NCI-H510A treated with DMSO at 0.1 percent for 48 hours (cell line): Measurements from ENCODE around the gene DAG1.

Experiments used
- DNase-seq: peaks from one replicate; lab custom pipeline; 2025; lab: John Stamatoyannopoulos, UW

Gene DAG1

DNA sequence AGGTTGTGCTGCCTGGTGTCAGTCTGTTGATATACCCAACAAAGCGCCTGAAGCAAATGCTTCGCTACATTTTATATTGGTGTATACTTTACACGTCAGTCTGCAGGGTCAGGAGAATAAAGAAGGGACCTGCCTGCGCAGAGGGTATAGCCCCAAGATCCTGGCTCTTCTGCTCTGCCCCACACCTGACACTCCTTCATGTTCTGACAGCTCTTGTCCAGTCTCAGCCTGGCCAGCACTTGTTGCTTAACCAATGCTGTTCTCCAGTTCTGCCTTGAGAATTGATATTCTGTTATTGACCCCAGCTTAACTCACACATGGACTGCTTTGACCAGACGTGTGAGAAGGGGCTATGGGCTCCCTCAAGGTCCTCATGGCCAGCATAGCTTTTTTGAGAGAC is 48.4 kb downstream of the DAG1 start:
- DNase-seq, result no peak

DNA sequence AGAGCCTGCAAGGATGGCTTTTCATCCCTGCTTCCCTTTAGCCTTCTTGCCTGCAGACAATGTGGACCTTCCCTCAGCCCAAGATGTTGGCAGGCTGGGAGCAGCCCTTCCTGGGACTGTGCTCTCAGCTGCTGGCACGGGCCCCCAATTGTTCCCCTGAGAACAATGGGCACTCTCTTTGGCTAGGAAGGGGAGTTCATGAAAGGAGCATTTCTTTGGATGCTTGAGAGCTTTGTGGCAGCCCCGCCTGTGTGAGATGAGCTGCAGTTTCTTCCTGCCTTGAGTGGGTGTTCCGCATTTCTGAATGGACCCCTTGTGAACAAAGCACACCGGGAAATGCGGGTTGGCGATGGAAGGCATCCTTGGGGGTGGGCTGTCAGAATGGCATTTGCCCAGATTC is 49.2 kb downstream of the DAG1 start:
- DNase-seq, result no peak

DNA sequence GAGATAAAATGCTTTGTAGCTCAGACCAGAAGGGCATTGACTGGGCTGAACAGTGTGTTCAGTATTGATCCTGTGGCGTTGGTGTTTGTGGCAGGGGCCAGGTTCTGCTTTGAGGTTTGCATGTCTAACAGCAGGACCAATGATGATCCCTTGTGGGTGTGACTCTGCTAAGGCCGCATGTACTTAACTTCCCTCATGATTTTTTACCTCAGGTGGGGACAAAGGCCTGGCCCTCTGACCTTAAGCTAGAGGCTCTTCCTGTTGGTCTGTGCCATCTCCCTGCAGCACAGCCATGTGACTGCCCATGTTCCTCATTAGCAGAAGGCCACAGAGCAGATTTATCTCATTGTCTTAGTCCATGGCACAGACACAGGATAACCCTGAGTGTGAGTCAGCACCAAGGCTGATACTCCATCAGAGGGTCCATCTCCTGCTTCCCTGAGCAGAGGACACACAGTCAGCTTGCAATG is 49.9 kb downstream of the DAG1 start:
- DNase-seq, result no peak

DNA sequence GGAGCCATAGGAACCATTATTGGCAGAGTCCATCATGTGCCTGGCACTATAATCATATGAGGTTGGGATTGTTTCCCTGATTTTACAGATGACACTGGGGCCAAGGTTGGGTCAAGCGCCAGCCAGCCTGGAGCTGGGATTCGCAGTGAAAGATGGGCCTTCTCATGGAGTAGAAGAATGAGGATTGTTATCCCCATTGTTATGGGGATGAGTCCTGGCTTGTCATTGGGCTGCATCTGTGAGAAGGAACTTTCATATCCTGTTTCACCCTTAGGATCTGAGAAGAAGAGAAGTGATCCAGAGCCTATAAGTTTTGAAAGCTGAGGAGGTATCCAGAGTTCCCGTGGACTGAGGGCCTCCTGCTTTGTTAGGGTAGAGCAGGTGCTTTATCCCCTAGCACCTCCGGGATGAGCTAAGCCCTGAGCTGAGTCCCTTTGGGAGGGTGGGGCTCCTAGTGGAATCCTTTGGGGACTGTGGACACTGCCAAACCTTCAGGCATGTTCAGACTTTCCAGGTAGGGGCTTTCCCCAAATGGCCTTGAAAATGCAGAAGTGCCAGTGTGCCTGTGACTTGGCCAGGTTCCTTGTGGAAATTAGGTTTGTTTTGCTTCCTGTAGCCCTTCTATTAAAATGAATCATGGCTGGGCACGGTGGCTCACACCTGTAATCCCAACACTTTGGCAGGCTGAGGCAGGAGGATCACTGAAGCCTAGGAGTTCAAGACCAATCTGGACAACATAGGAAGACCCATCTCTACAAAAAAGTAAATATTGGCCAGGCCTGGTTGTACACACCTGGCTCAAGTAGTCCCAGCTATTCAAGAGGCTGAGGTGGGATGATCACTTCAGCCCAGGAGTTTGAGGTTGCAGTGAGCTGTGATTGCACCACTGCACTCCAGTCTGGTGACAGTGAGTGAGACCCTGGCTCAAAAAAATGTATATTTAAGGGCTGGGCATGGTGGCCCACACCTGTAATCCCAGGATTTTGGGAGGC is 54.0 kb downstream of the DAG1 start:
- no peak for DNase-seq

DNA sequence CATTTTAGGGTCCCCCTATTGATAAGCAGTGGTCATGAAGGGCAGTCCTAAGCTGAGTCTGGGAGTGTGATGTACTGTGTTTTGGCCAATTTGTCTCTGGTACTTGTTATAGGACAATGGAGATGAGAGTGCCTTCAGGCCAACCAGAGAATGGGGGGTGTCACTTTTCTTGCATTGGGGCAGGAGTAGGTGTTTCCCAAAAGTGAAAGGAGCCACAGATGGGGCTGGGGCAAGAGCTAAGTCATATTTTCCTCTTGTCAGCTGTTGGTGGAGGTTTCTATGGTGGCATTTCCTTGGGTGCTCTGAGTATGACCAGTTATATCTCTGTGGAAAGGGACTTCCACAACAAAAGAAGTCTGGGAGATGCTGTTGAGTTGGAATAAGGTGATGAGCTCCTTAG is 59.5 kb downstream of the DAG1 start:
- DNase-seq, result no peak

DNA sequence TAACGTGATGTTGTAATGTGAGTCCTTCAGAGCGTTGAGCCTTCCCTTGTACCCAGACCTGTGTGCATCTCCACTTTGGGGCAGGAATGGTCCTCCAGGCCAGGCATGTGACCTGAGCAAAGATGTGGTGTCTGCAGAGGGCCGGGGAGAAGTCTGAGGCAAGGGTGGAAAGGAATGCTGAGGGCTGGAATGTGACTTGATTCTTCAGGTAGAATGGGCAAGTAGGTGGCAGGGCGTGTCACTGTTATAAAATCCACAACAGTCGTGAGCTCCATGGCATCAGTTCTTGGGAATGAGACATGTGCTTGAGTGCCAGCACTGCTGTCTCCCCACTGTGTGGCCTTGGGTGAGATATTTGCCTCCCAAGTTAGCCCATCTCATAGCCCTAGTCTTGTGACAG is 60.2 kb downstream of the DAG1 start:
- no peak for DNase-seq

DNA sequence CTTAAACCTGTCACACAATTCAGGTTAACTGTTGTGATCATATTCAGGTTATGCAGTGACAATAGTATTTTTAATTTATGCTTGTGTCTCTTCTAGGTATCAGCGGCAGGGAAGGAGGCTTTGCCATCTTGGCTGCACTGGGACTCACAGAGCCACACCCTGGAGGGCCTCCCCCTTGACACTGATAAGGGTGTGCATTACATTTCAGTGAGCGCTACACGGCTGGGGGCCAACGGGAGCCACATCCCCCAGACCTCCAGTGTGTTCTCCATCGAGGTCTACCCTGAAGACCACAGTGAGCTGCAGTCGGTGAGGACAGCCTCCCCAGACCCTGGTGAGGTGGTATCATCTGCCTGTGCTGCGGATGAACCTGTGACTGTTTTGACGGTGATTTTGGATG is 60.6 kb downstream of the DAG1 start:
- no peak for DNase-seq

DNA sequence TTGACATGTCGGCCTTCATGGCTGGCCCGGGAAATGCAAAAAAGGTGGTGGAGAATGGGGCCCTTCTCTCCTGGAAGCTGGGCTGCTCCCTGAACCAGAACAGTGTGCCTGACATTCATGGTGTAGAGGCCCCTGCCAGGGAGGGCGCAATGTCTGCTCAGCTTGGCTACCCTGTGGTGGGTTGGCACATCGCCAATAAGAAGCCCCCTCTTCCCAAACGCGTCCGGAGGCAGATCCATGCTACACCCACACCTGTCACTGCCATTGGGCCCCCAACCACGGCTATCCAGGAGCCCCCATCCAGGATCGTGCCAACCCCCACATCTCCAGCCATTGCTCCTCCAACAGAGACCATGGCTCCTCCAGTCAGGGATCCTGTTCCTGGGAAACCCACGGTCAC is 61.2 kb downstream of the DAG1 start:
- no peak for DNase-seq

DNA sequence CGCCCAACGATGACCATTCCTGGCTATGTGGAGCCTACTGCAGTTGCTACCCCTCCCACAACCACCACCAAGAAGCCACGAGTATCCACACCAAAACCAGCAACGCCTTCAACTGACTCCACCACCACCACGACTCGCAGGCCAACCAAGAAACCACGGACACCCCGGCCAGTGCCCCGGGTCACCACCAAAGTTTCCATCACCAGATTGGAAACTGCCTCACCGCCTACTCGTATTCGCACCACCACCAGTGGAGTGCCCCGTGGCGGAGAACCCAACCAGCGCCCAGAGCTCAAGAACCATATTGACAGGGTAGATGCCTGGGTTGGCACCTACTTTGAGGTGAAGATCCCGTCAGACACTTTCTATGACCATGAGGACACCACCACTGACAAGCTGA is 61.6 kb downstream of the DAG1 start:
- DNase-seq, result no peak

DNA sequence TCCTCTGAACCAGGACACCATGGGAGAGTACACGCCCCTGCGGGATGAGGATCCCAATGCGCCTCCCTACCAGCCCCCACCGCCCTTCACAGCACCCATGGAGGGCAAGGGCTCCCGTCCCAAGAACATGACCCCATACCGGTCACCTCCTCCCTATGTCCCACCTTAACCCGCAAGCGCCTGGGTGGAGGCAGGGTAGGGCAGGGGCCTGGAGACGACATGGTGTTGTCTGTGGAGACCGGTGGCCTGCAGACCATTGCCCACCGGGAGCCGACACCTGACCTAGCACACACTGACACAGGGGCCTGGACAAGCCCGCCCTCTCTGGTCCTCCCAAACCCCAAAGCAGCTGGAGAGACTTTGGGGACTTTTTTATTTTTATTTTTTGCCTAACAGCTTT is 63.0 kb downstream of the DAG1 start:
- DNase-seq, result no peak

DNA sequence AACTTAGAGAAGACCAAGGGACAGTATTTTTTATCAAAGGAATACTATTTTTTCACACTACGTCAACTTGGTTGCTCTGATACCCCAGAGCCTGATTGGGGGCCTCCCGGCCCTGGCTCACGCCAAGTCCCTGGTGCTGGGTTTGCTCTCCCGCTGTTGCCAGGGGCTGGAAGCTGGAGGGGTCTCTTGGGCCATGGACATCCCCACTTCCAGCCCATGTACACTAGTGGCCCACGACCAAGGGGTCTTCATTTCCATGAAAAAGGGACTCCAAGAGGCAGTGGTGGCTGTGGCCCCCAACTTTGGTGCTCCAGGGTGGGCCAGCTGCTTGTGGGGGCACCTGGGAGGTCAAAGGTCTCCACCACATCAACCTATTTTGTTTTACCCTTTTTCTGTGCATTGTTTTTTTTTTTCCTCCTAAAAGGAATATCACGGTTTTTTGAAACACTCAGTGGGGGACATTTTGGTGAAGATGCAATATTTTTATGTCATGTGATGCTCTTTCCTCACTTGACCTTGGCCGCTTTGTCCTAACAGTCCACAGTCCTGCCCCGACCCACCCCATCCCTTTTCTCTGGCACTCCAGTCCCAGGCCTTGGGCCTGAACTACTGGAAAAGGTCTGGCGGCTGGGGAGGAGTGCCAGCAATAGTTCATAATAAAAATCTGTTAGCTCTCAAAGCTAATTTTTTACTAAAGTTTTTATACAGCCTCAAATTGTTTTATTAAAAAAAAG is 63.9 kb downstream of the DAG1 start:
- no peak for DNase-seq

DNA sequence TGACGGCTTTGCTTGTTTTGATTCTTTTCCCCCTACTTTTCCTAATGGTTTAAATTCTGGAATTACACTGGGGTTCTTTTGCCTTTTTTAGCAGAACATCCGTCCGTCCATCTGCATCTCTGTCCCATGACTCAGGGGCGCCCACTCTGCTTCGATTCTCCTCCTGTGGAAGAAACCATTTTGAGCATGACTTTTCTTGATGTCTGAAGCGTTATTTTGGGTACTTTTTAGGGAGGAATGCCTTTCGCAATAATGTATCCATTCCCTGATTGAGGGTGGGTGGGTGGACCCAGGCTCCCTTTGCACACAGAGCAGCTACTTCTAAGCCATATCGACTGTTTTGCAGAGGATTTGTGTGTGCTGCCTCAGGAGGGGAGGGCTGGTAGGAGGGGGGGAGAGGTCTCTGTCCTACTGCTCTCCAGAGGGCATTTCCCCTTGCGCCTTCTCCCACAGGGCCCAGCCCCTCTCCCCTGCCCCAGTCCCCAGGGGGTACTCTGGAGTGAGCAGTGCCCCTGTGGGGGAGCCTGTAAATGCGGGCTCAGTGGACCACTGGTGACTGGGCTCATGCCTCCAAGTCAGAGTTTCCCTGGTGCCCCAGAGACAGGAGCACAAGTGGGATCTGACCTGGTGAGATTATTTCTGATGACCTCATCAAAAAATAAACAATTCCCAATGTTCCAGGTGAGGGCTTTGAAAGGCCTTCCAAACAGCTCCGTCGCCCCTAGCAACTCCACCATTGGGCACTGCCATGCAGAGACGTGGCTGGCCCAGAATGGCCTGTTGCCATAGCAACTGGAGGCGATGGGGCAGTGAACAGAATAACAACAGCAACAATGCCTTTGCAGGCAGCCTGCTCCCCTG is 64.7 kb downstream of the DAG1 start:
- peak; percentile 1 for DNase-seq

DNA sequence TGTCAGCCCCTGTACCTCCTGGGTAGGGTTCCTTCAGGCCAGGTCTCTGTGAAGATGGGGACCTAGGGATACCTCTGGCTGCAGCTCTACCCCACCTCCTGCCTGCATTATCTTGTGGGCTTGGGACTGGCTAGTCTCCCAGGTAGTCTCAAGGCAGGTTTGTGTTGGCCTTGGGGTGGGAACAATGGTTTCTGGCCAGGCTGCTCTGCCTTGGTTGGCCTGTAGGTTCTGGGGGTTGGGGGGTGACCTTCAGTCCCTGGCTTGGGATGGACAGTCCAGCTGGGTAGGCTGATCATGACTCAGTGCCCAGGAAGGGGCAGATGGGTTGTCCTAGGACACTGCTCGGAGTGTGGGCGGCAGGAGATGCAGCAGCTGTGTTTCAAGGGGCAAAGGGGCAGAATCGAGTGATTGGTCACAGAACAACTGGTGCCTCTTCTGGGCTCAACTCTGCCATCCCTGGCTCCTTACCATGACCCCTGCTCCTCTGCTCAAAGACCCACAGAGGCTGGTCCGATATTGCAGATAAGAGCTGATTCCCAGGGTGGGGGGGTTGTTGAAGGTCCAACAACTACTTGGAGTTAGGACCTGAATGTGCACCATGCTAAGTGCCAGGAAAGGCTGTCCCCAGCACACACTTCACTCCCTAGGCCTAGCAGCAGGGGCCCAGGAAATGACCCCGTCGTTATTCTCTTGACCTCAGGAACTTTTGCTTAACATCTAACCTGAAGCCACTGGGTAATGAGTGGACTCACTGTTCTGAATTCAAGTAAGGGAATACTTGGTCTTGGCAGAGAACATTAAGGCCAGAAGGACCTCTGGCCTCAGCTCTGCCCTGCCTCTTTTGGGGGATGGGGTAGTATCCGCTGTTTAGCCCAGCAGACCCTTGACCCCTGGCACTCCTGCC is 66.2 kb downstream of the DAG1 start:
- no peak for DNase-seq

DNA sequence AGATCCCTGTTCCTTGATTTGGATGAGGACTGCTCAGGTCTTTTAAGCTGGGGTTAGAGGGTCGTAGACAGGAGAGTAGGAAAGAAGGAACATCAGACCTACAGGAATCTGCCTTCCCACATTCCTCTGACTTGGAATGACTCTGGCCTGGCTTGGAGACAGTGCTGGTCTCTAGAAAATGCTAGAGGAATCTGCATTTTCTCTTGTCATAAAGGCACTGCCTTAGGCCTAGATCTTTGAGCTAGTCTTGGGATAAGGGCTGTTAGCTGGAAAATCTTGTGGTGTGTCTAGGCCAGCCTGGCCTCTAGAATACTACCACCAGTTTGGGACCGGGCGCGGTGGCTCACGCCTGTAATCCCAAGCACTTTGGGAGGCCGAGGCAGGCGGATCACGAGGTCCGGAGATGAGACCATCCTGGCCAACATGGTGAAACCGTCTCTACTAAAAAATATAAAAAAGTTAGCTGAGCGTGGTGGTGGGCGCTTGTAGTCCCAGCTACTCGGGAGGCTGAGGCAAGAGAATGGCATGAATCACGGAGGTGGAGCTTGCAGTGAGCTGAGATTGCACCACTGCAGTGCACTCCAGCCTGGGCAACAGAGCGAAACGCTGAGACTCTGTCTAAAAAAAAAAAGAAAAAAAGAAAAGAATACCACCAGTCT is 66.9 kb downstream of the DAG1 start:
- no peak for DNase-seq

DNA sequence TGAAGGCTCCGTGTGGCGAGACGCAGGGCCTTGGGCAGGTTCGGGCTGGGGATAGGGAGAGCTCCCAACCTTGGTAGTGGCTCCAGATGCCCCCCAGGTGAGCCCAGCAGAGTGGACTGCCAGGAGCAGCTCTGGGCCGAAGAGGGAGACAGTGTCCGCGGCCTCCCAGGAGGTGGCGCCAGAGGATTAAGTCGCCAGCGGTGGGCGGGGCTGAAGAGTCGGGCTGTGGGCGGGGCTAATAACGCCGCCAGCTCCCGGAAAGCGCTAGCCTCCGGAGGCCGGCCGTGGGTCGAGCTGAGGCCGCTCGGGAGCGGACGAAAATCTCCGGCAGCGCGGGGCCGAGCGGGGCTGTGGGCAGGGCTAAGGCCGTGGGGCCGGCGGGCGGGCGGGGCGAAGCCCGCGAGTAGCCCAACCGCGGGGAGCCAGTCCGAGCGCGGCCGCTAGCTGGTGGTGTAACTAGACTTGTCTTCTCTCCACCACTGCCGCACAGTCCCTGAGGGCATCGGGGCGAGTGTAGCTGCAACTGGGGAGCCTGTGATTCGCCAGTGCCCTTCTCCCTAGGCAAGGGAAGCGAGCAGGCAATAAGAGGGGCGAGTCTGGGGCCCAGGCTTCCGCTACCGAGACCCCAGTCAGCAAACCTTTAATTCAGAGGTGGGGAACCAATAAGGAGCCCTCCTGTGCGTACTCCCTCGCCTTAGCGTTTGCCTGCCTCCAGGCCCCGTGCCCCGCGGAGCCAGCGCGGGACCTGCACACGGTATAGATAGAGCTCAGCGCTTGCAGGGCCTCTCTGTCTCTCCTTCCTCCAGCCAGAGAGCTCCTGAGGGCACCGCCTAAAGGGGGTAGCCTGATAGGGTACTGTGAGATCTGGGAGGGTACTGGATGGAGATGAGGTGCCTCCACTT is 69.8 kb downstream of the DAG1 start:
- peak; percentile 91 for DNase-seq

DNA sequence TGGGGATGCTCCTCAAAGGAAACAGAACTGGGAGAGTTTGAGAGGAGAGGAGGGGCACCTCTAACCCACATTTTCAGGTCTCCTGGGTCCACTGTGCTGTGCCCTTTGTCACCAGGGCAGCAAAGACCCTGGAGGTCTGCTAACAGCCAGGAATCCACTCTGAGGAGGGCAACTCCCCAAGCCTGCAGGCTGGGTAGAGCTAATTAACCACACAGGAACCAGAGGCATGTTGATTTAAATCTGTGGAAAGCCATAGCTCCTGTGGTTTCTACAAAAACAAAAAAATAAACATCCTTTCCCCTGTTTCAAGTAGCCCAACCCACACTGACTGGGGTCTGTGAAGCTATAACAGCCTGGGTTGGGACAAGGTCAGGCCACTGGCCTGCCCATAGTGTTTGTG is 82.0 kb downstream of the DAG1 start:
- DNase-seq, result no peak

DNA sequence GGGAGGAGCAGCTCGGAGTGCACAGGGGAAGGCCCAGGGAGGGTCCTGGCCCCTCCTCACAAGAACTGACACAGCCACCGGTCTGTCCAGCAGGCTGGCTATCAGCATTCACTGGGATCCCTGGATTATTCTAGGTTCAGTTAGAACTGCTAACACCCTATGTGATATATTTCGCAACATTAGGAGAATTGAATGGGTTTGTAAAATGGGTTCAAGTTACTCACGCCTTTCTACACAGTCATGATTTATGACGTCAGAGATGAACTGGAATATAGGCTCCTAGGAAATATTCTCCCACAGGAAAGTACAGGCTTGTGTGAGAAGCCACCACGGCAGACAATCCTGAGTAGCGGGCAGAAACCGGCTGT is 83.2 kb downstream of the DAG1 start:
- DNase-seq, result peak; percentile 34

DNA sequence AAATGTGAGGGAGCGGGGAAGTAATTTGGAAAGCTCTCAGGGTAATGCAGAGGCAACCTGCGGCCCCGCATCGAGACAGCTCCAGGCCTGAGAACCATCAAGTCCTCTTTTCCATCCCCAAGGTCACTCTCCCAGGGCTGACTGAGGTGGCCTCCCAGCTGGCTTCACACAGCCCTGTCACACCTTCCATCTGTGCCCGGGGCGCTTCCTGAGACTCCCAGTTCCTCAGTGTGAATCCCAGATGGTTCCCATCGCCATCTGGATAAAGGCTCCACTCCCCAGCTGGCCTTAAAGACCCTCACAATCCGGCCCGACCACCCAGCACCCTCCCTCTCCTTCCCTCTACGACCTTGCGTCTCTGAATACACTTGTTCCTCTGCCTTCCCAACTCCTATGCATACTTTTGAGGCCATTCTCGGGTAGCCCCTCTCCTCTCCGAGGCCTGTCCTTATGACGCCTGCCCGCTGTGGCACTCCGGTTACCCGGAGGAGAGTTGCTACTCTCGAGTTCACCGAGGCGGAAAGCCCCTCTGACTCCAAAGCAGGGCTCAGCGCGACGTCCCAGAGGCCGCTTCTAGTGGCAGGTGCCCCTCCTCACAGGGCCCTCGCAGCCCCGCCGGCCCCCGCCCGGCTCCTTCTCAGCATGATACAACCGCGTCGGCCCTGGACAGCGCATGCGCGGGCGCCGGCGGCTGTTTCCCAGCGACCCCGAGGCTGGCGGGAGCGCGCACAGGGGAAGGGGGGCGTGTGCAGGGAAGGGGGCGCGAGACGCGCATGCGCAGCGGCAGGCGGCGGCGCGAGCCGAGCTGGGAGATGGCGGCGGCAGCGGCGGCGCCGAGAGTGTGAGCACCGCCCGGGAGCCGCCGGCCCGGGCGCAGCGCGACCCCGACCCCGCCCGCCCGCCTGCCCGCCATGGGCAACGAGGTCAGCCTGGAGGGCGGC is 83.9 kb downstream of the DAG1 start, which contains the start of gene BSN:
Gene BSN, plus strand, starts transcription at position 786 of the 941 bp plus-strand sequence. Its CDS starts 126 bp downstream, at position 912.
- peak; percentile 68 for DNase-seq
